ENCODE data around the gene EIF2AK3. TPM values are rescaled to one million over a fixed set of nuclear protein-coding genes. Genes with fewer than 3 reads are reported as not detected.

EIF2AK3 gene
- total RNA-seq, 1 donor from 2014 or later = 23.4 TPM

- no peak for TF ChIP-seq CTCF (IDR thresholded peaks at IDR 0.05)
- no peaks in the 10 kb centered on the region for H3K27me3 ChIP-seq
Observed at GRCh38 chr2:88575051-88575450, 52.2 kb downstream of the EIF2AK3 start.

GRCh38 chr2:88574445-88574844 lies 52.8 kb downstream of the EIF2AK3 start:
- no peaks in the 10 kb centered on the region for H3K27me3 ChIP-seq
- no peaks in the 10 kb centered on the region for H3K9me3 ChIP-seq
- no peak overlapping the region for H3K27ac ChIP-seq
- no peak for TF ChIP-seq CTCF (IDR thresholded peaks at IDR 0.05)
- H3K4me1 ChIP-seq = no peaks in the 10 kb centered on the region
- DNase-seq (no peak), ATAC-seq (no peak)
- H3K4me3 ChIP-seq = no peak overlapping the region
- peaks cover 90% of the 10 kb centered on the region for H3K36me3 ChIP-seq
- intact Hi-C loops (cut with DNase I) = no loop called here

More at GRCh38 chr2:88575051-88575450, 52.2 kb downstream of the EIF2AK3 start:
- peaks cover 90% of the 10 kb centered on the region for H3K36me3 ChIP-seq
- no peaks in the 10 kb centered on the region for H3K4me1 ChIP-seq
- H3K4me3 ChIP-seq = no peak overlapping the region
- H3K27ac ChIP-seq = no peak overlapping the region
- intact Hi-C loops (cut with DNase I) = no loop called here
- no peaks in the 10 kb centered on the region for H3K9me3 ChIP-seq
- ATAC-seq (no peak), DNase-seq (no peak)

- Histone ChIP-seq H3K4me3 (no peak overlapping the region), H3K36me3 (peaks cover 44% of the 10 kb centered on the region), H3K27me3 (no peaks in the 10 kb centered on the region), H3K4me1 (no peaks in the 10 kb centered on the region), H3K9me3 (no peaks in the 10 kb centered on the region), H3K27ac (no peak overlapping the region)
- no peak for TF ChIP-seq CTCF (IDR thresholded peaks at IDR 0.05)
- intact Hi-C loops (cut with DNase I) = no loop called here
- no peak for ATAC-seq
- DNase-seq = no peak
Observed at GRCh38 chr2:88568179-88568578, 59.1 kb downstream of the EIF2AK3 start.

GRCh38 chr2:88564402-88564801 lies 62.9 kb downstream of the EIF2AK3 start:
- peaks cover 43% of the 10 kb centered on the region for H3K36me3 ChIP-seq
- no peak for ATAC-seq

GRCh38 chr2:88563129-88563528 lies 64.1 kb downstream of the EIF2AK3 start:
- ATAC-seq = peak; percentile 36
- no peaks in the 10 kb centered on the region for H3K9me3 ChIP-seq
- no peaks in the 10 kb centered on the region for H3K4me1 ChIP-seq
- intact Hi-C loops (cut with DNase I) = no loop called here
- H3K4me3 ChIP-seq = no peak overlapping the region
- TF ChIP-seq CTCF (IDR thresholded peaks at IDR 0.05) = no peak
- H3K27ac ChIP-seq = no peak overlapping the region
- H3K36me3 ChIP-seq = peaks cover 51% of the 10 kb centered on the region
- no peaks in the 10 kb centered on the region for H3K27me3 ChIP-seq
- no peak for DNase-seq

More at GRCh38 chr2:88564402-88564801, 62.9 kb downstream of the EIF2AK3 start:
- DNase-seq = no peak
- no peak overlapping the region for H3K27ac ChIP-seq
- no peak overlapping the region for H3K4me3 ChIP-seq
- H3K27me3 ChIP-seq = no peaks in the 10 kb centered on the region
- no peak for TF ChIP-seq CTCF (IDR thresholded peaks at IDR 0.05)
- H3K9me3 ChIP-seq = no peaks in the 10 kb centered on the region
- no peaks in the 10 kb centered on the region for H3K4me1 ChIP-seq
- intact Hi-C loops (cut with DNase I) = no loop called here

All from upper lobe of right lung (tissue), 1 donor.